Small intestine (tissue), 7 donors: ENCODE data around the gene TTLL1. TPM values are rescaled to one million over a fixed set of nuclear protein-coding genes. Genes with fewer than 3 reads are reported as not detected.

Source experiments
- DNase-seq, 2 donors: peaks; one replicate each; pipeline versions ENCODE4 v3.0.0 to v3.0.0-alpha.2; 2013
- FAIRE-seq: peaks from 2 replicates; lab custom pipeline; 2012; peaks lifted over from hg19 to GRCh38; lab: Jason Lieb, UNC
- H3K27ac ChIP-seq, 3 donors: one replicate each; pipeline ENCODE4 v1.5.1; 2013; ENCODE audit warnings: low read length in 2 of 3, mild to moderate bottlenecking in 2 of 3, control low read depth in 1 of 3, inconsistent platforms in 1 of 3, low read depth in 1 of 3, moderate library complexity in 1 of 3
- H3K27me3 ChIP-seq, 3 donors: one replicate each; pipeline ENCODE4 v1.6.1; 2013; ENCODE audit warnings: low read length in 3 of 3, inconsistent platforms in 1 of 3; ENCODE audit not compliant: control insufficient read depth in 3 of 3, insufficient read depth in 3 of 3
- H3K36me3 ChIP-seq, 3 donors: one replicate each; pipeline ENCODE4 v1.6.1; 2013; ENCODE audit warnings: low read length in 3 of 3, inconsistent platforms in 1 of 3, low read depth in 1 of 3, mild to moderate bottlenecking in 1 of 3, moderate library complexity in 1 of 3; ENCODE audit not compliant: control insufficient read depth in 3 of 3, insufficient read depth in 2 of 3
- H3K4me1 ChIP-seq, 3 donors: one replicate each; pipeline ENCODE4 v1.6.1; 2013; ENCODE audit warnings: low read length in 2 of 3, inconsistent platforms in 1 of 3, low read depth in 1 of 3, mild to moderate bottlenecking in 1 of 3, moderate library complexity in 1 of 3; ENCODE audit not compliant: control insufficient read depth in 3 of 3, insufficient read depth in 2 of 3
- H3K4me3 ChIP-seq, 3 donors: one replicate each; pipeline ENCODE4 v1.5.1; 2013; ENCODE audit warnings: low read length in 3 of 3, control low read depth in 1 of 3, inconsistent platforms in 1 of 3, low read depth in 1 of 3, mild to moderate bottlenecking in 1 of 3, moderate library complexity in 1 of 3
- H3K9me3 ChIP-seq, 2 donors: one replicate each; pipeline ENCODE4 v1.6.1; 2013; ENCODE audit warnings: low read depth in 1 of 2, low read length in 1 of 2; ENCODE audit not compliant: control insufficient read depth in 2 of 2, insufficient read depth in 1 of 2
- WGBS, 3 donors: extraction: QIAGEN DNeasy Blood & Tissue Kit; methylation state at CpG; one replicate each; pipeline ENCODE4 v1.1.7; 2013; 5-methylcytosine and 5-hydroxymethylcytosine counted together
- polyA plus RNA-seq, 4 donors: library from polyadenylated mRNA; stranded (reverse) in 3 of 4; unstranded in 1 of 4; fragments of 200-250 nt in 3 of 4; fragments of 120-200 nt in 1 of 4; gene quantifications; one replicate each; pipeline versions ENCODE4 v1.2.1 to v1.2.3, GENCODE V29; 2013
- donor health status: healthy with polysubstance abuse.
- donor health status: control.
- donor health status: control.
- donor health status: Bipolar disorder and iron deficiency.
- donor health status: healthy.

The TTLL1 gene
- polyA plus RNA-seq, 4 donors, result 1.1 to 4.2 (median 2.4) TPM

GRCh38 chr22:43129426-43130425 lies 40.5 kb upstream of the TTLL1 start:
- FAIRE-seq (no peak), DNase-seq (no peak)
- Histone ChIP-seq H3K27me3 (no peaks in the 10 kb centered on the region), H3K36me3 (peaks cover 7 to 54% (median 11%) of the 10 kb centered on the region in 3 donors), H3K4me3 (no peak overlapping the region), H3K4me1 (peaks cover 5 to 46% (median 6%) of the 10 kb centered on the region in 3 donors), H3K27ac (peak overlapping the region in 1 of 3 donors; percentile 35), H3K9me3 (no peaks in the 10 kb centered on the region)
- WGBS, 3 donors, result 35 to 54% (median 40%) methylated on average over 16 of the region's 16 CpGs

- FAIRE-seq, result no peak
- WGBS, 3 donors, result 7 to 43% (median 24%) methylated on average over 17 to 20 of the region's 20 CpGs
- peak; percentile 67 to 84 for DNase-seq
- Histone ChIP-seq H3K9me3 (no peaks in the 10 kb centered on the region), H3K4me3 (peak overlapping the region in 1 of 3 donors; percentile 20), H3K4me1 (peaks cover 5 to 46% (median 6%) of the 10 kb centered on the region in 3 donors), H3K27ac (peak overlapping the region in 2 of 3 donors; percentile 55 to 59), H3K27me3 (no peaks in the 10 kb centered on the region), H3K36me3 (peaks cover 5 to 47% (median 11%) of the 10 kb centered on the region in 3 donors)
These were observed 39.8 kb upstream of the TTLL1 start for GRCh38 chr22:43128928-43129424.

GRCh38 chr22:43128116-43128515 lies 38.9 kb upstream of the TTLL1 start:
- Histone ChIP-seq H3K4me3 (peak overlapping the region in 2 of 3 donors; percentile 8 to 32), H3K27me3 (no peaks in the 10 kb centered on the region), H3K4me1 (peaks cover 5 to 46% (median 6%) of the 10 kb centered on the region in 3 donors), H3K27ac (peak overlapping the region; percentile 55 to 83 (median 66)), H3K9me3 (no peaks in the 10 kb centered on the region), H3K36me3 (peaks cover 5 to 38% (median 10%) of the 10 kb centered on the region in 3 donors)
- no peak for FAIRE-seq
- no peak for DNase-seq
- 12 to 39% (median 29%) methylated on average over 13 of the region's 13 CpGs for WGBS, 3 donors

GRCh38 chr22:43127166-43127908 lies 38.1 kb upstream of the TTLL1 start:
- DNase-seq, result peak; percentile 84 to 92
- H3K4me3 ChIP-seq, result peak overlapping the region in 1 of 3 donors; percentile 32
- no peak for FAIRE-seq

GRCh38 chr22:43126501-43127165 lies 37.4 kb upstream of the TTLL1 start:
- H3K27ac ChIP-seq, result peak overlapping the region; percentile 55 to 83 (median 69)
- no peak overlapping the region for H3K4me3 ChIP-seq
- 23 to 48% (median 35%) methylated on average over 5 of the region's 5 CpGs for WGBS, 3 donors
- peak; percentile 65 to 82 for DNase-seq
- no peak for FAIRE-seq
- no peaks in the 10 kb centered on the region for H3K9me3 ChIP-seq
- H3K27me3 ChIP-seq, result no peaks in the 10 kb centered on the region
- H3K4me1 ChIP-seq, result peaks cover 5 to 46% (median 6%) of the 10 kb centered on the region in 3 donors
- peaks cover 0 to 24% (median 0%) of the 10 kb centered on the region in 3 donors for H3K36me3 ChIP-seq

More at GRCh38 chr22:43127166-43127908, 38.1 kb upstream of the TTLL1 start:
- WGBS, 3 donors, result 19 to 66% (median 38%) methylated on average over 17 of the region's 17 CpGs
- peak overlapping the region; percentile 55 to 83 (median 69) for H3K27ac ChIP-seq
- H3K36me3 ChIP-seq, result peaks cover 0 to 31% (median 2%) of the 10 kb centered on the region in 3 donors
- no peaks in the 10 kb centered on the region for H3K27me3 ChIP-seq
- H3K4me1 ChIP-seq, result peaks cover 5 to 46% (median 6%) of the 10 kb centered on the region in 3 donors
- no peaks in the 10 kb centered on the region for H3K9me3 ChIP-seq

GRCh38 chr22:43118953-43119458 lies 29.8 kb upstream of the TTLL1 start:
- H3K36me3 ChIP-seq, result peaks cover 0 to 2% (median 0%) of the 10 kb centered on the region in 3 donors
- H3K27ac ChIP-seq, result peak overlapping the region in 1 of 3 donors; percentile 21
- no peaks in the 10 kb centered on the region for H3K9me3 ChIP-seq
- no peak overlapping the region for H3K4me3 ChIP-seq
- DNase-seq (peak in 1 of 2 donors; percentile 38), FAIRE-seq (no peak)
- 15 to 52% (median 41%) methylated on average over 7 of the region's 7 CpGs for WGBS, 3 donors
- H3K4me1 ChIP-seq, result peaks cover 0 to 5% (median 2%) of the 10 kb centered on the region in 3 donors
- H3K27me3 ChIP-seq, result peaks cover 0 to 11% (median 0%) of the 10 kb centered on the region in 3 donors

- Histone ChIP-seq H3K4me3 (no peak overlapping the region), H3K4me1 (peaks cover 0 to 5% (median 2%) of the 10 kb centered on the region in 3 donors), H3K27me3 (peaks cover 0 to 17% (median 0%) of the 10 kb centered on the region in 3 donors), H3K27ac (no peak overlapping the region), H3K9me3 (no peaks in the 10 kb centered on the region), H3K36me3 (peaks cover 0 to 2% (median 0%) of the 10 kb centered on the region in 3 donors)
- WGBS, 3 donors, result 37 to 62% (median 51%) methylated on average over 21 of the region's 21 CpGs
- FAIRE-seq (no peak), DNase-seq (peak in 1 of 2 donors; percentile 36)
These were observed 29.0 kb upstream of the TTLL1 start for GRCh38 chr22:43118024-43118849.
